Small intestine (tissue), 7 donors: ENCODE data around the gene TSHZ2. TPM values are rescaled to one million over a fixed set of nuclear protein-coding genes. Genes with fewer than 3 reads are reported as not detected.
"Not testable (repeated sequence)": the region's sequence is repeated elsewhere in the genome, so short reads cannot be mapped to it uniquely, and the experiment has no call there.

Source experiments
- DNase-seq, 2 donors: peaks; one replicate each; pipeline versions ENCODE4 v3.0.0 to v3.0.0-alpha.2; 2013
- FAIRE-seq: peaks from 2 replicates; lab custom pipeline; 2012; peaks lifted over from hg19 to GRCh38; lab: Jason Lieb, UNC
- H3K27ac ChIP-seq, 3 donors: one replicate each; pipeline ENCODE4 v1.5.1; 2013; ENCODE audit warnings: low read length in 2 of 3, mild to moderate bottlenecking in 2 of 3, control low read depth in 1 of 3, inconsistent platforms in 1 of 3, low read depth in 1 of 3, moderate library complexity in 1 of 3
- H3K27me3 ChIP-seq, 3 donors: one replicate each; pipeline ENCODE4 v1.6.1; 2013; ENCODE audit warnings: low read length in 3 of 3, inconsistent platforms in 1 of 3; ENCODE audit not compliant: control insufficient read depth in 3 of 3, insufficient read depth in 3 of 3
- H3K36me3 ChIP-seq, 3 donors: one replicate each; pipeline ENCODE4 v1.6.1; 2013; ENCODE audit warnings: low read length in 3 of 3, inconsistent platforms in 1 of 3, low read depth in 1 of 3, mild to moderate bottlenecking in 1 of 3, moderate library complexity in 1 of 3; ENCODE audit not compliant: control insufficient read depth in 3 of 3, insufficient read depth in 2 of 3
- H3K4me1 ChIP-seq, 3 donors: one replicate each; pipeline ENCODE4 v1.6.1; 2013; ENCODE audit warnings: low read length in 2 of 3, inconsistent platforms in 1 of 3, low read depth in 1 of 3, mild to moderate bottlenecking in 1 of 3, moderate library complexity in 1 of 3; ENCODE audit not compliant: control insufficient read depth in 3 of 3, insufficient read depth in 2 of 3
- H3K4me3 ChIP-seq, 3 donors: one replicate each; pipeline ENCODE4 v1.5.1; 2013; ENCODE audit warnings: low read length in 3 of 3, control low read depth in 1 of 3, inconsistent platforms in 1 of 3, low read depth in 1 of 3, mild to moderate bottlenecking in 1 of 3, moderate library complexity in 1 of 3
- H3K9me3 ChIP-seq, 2 donors: one replicate each; pipeline ENCODE4 v1.6.1; 2013; ENCODE audit warnings: low read depth in 1 of 2, low read length in 1 of 2; ENCODE audit not compliant: control insufficient read depth in 2 of 2, insufficient read depth in 1 of 2
- WGBS, 3 donors: extraction: QIAGEN DNeasy Blood & Tissue Kit; methylation state at CpG; one replicate each; pipeline ENCODE4 v1.1.7; 2013; 5-methylcytosine and 5-hydroxymethylcytosine counted together
- polyA plus RNA-seq, 4 donors: library from polyadenylated mRNA; stranded (reverse) in 3 of 4; unstranded in 1 of 4; fragments of 200-250 nt in 3 of 4; fragments of 120-200 nt in 1 of 4; gene quantifications; one replicate each; pipeline versions ENCODE4 v1.2.1 to v1.2.3, GENCODE V29; 2013
- donor health status: healthy with polysubstance abuse.
- donor health status: control.
- donor health status: control.
- donor health status: Bipolar disorder and iron deficiency.
- donor health status: healthy.

Gene TSHZ2
- polyA plus RNA-seq, 4 donors: 0.67 to 4.4 (median 2.1) TPM

GRCh38 chr20:53453076-53453475 is 480.9 kb downstream of the TSHZ2 start:
- no peak for FAIRE-seq
- H3K4me3 ChIP-seq: no peak overlapping the region
- WGBS, 3 donors: 81 to 92% (median 87%) methylated on average over 4 of the region's 4 CpGs
- peaks cover 0 to 10% of the 10 kb centered on the region in 2 donors for H3K9me3 ChIP-seq
- DNase-seq: no peak
- peaks cover 0 to 2% (median 0%) of the 10 kb centered on the region in 3 donors for H3K27me3 ChIP-seq
- H3K27ac ChIP-seq: no peak overlapping the region
- no peaks in the 10 kb centered on the region for H3K36me3 ChIP-seq
- H3K4me1 ChIP-seq: no peaks in the 10 kb centered on the region

GRCh38 chr20:53454675-53455276 is 482.6 kb downstream of the TSHZ2 start:
- Histone ChIP-seq H3K36me3 (no peaks in the 10 kb centered on the region), H3K9me3 (peaks cover 0 to 6% of the 10 kb centered on the region in 2 donors), H3K27me3 (peaks cover 0 to 2% (median 0%) of the 10 kb centered on the region in 3 donors), H3K27ac (no peak overlapping the region), H3K4me1 (no peaks in the 10 kb centered on the region), H3K4me3 (no peak overlapping the region)
- WGBS, 3 donors: 82 to 88% (median 85%) methylated on average over 6 of the region's 6 CpGs
- DNase-seq (no peak), FAIRE-seq (no peak)

GRCh38 chr20:53463101-53463972 is 491.2 kb downstream of the TSHZ2 start:
- H3K36me3 ChIP-seq: no peaks in the 10 kb centered on the region
- H3K4me1 ChIP-seq: no peaks in the 10 kb centered on the region
- no peaks in the 10 kb centered on the region for H3K27me3 ChIP-seq
- DNase-seq (no peak), FAIRE-seq (no peak)
- H3K4me3 ChIP-seq: no peak overlapping the region
- H3K27ac ChIP-seq: no peak overlapping the region
- H3K9me3 ChIP-seq: no peaks in the 10 kb centered on the region
- 84 to 92% (median 87%) methylated on average over 6 of the region's 6 CpGs for WGBS, 3 donors

GRCh38 chr20:53466279-53466678 is 494.1 kb downstream of the TSHZ2 start:
- H3K27me3 ChIP-seq: no peaks in the 10 kb centered on the region
- no peaks in the 10 kb centered on the region for H3K4me1 ChIP-seq
- no peak overlapping the region for H3K27ac ChIP-seq
- H3K9me3 ChIP-seq: no peaks in the 10 kb centered on the region
- H3K36me3 ChIP-seq: no peaks in the 10 kb centered on the region
- no peak overlapping the region for H3K4me3 ChIP-seq
- WGBS, 3 donors: 63 to 75% (median 65%) methylated on average over 4 of the region's 4 CpGs
- FAIRE-seq: no peak
- no peak for DNase-seq

DNA sequence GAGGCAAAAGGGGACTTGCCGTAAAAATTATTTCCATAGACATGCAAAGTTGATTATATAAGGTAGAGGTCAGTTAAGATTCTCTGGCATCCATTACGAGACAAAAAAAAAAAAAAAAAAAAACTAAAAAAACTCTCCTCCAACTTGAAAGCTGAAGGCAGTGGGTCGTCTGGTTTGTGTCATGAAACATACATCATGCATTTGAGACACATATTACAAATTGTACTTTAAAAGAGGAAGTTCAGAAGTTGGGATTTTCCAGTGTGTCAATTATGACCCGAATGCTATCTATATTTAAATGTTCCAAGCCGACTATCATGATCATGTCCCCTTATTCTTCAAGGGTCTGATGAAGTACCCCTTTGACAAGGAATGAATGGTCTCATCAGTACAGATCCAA is 496.4 kb downstream of the TSHZ2 start:
- no peaks in the 10 kb centered on the region for H3K27me3 ChIP-seq
- no peak overlapping the region for H3K27ac ChIP-seq
- H3K36me3 ChIP-seq: no peaks in the 10 kb centered on the region
- WGBS, 3 donors: 59 to 86% (median 69%) methylated on average over 5 of the region's 5 CpGs
- H3K4me3 ChIP-seq: no peak overlapping the region
- H3K4me1 ChIP-seq: no peaks in the 10 kb centered on the region
- DNase-seq: no peak
- FAIRE-seq: no peak
- no peaks in the 10 kb centered on the region for H3K9me3 ChIP-seq

DNA sequence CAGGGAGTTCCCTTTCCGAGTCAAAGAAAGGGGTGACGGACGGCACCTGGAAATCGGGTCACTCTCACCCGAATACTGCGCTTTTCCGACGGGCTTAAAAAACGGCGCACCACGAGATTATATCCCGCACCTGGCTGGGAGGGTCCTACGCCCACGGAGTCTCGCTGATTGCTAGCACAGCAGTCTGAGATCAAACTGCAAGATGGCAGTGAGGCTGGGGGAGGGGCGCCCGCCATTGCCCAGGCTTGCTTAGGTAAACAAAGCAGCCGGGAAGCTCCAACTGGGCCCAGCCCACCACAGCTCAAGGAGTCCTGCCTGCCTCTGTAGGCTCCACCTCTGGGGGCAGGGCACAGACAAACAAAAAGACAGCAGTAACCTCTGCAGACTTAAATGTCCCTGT is 500.7 kb downstream of the TSHZ2 start:
- H3K9me3 ChIP-seq, DNase-seq, H3K27me3 ChIP-seq, H3K36me3 ChIP-seq, H3K4me3 ChIP-seq, FAIRE-seq, H3K4me1 ChIP-seq, H3K27ac ChIP-seq: not testable (repeated sequence)
- 86 to 93% (median 91%) methylated on average over 12 to 18 of the region's 18 CpGs for WGBS, 3 donors

DNA sequence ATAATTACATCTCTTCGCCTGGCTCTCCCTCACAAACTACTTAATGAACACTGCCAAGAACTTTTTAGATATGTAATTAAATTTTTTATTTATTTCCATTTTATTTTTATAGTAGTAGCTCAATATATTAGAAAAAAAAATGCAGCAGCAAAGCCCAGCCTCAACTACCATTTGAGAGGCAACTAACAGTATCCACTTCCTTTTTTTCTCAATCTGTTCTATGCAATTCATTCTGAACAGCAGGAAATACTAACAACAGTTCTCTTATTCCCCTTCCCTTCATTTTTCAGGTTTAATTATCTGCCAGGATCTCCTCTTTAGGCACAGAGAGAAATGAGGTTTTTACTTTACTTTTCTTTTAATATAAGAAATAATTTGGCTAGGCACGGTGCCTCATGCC is 508.8 kb downstream of the TSHZ2 start:
- Histone ChIP-seq H3K4me1 (no peaks in the 10 kb centered on the region), H3K27me3 (no peaks in the 10 kb centered on the region), H3K36me3 (no peaks in the 10 kb centered on the region), H3K9me3 (peaks cover 0 to 4% of the 10 kb centered on the region in 2 donors), H3K4me3 (no peak overlapping the region), H3K27ac (no peak overlapping the region)
- WGBS, 3 donors: 89 to 98% (median 97%) methylated on average over 2 of the region's 2 CpGs
- no peak for FAIRE-seq
- DNase-seq: no peak

DNA sequence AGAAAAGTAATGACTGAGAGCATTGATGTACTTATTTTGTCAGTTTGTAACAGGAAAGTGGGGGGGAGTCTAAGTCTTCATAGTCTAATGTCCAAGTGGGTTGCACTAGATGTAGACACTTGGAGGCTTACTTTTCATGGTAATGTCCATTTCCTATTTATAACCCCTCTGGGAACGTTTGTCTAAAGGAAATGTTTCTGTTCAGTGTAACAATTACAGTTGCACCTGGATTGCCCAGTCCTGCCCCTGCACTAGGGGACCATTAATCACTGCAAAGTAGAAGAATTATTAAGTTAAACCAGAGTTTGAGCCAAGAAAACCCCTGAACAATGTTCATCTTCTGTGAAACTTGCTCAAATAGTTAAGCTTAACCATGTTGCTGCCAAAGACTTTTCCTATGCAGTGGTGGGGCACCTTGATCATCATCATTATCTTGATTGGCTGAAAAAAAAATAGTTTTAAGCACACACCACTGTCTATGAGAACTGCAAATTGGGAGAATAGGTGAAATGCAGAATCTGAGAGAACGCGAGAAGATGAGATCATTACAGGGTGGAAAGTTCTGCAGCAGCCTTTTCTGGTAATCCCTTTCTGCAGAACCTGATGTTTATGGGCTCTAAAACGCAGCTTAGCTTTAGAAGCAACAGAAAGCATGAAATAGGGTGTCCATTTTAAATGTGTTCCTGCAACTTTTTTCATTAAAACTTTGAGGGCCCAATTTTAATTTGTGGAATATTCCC is 515.5 kb downstream of the TSHZ2 start:
- no peak overlapping the region for H3K27ac ChIP-seq
- H3K4me1 ChIP-seq: no peaks in the 10 kb centered on the region
- no peak for DNase-seq
- no peak for FAIRE-seq
- 70 to 72% (median 71%) methylated on average over 4 of the region's 4 CpGs for WGBS, 3 donors
- H3K36me3 ChIP-seq: no peaks in the 10 kb centered on the region
- no peak overlapping the region for H3K4me3 ChIP-seq
- peaks cover 0 to 4% of the 10 kb centered on the region in 2 donors for H3K9me3 ChIP-seq
- no peaks in the 10 kb centered on the region for H3K27me3 ChIP-seq
